HG02884 (cell line): ENCODE results near the gene MRPS2.

Source experiments
- ATAC-seq: cut with Tn5 transposase; IDR thresholded peaks from one replicate; pipeline ENCODE4 v1.9.1; 2021; ENCODE audit warnings: mild to moderate bottlenecking, moderate library complexity; ENCODE audit not compliant: unreplicated experiment

The MRPS2 gene

DNA sequence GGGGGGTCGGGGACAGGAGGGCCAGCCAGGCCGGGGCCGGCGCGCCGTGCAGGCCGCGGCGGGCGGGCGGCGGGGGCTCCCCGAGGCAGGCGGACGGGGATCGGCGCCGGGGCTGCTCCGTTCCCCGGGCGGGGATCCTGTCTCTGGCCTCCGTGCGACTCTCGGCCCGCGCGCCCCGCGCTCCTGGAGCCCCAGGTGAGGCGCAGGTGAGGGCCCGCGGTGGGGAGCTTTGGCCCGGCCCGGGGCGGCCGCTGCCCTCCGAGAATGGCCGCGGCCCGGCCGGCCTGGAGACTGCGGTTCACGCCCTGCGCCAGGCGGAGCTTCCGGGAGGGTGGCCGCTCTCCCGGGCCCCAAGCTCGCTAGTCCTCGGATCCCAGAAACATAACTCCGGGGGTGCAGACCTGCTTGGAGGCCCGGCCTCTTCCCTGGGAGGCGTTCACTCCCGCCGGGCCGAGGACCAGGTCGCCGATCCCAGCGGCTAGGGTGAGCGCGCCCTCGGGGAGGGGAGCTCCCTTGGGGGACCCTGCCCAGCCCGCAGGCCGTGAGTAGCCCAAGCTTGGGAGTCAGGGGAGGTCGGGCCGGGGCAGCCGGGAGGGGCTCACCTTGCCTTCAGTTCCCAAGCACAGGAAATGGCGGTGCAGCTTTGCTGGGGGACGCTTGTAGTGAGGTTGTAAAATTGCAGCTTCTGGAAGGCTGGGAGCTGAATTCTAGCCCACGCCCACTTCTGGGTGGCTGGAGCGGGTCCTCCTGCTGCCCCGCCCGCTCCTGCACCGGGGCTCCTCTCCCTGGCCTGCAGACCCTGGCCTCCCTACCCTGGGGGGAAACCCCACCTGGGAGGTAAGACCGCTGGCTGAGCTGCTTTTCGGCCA, 20.2 kb upstream of the MRPS2 start:
- ATAC-seq: no peak

DNA sequence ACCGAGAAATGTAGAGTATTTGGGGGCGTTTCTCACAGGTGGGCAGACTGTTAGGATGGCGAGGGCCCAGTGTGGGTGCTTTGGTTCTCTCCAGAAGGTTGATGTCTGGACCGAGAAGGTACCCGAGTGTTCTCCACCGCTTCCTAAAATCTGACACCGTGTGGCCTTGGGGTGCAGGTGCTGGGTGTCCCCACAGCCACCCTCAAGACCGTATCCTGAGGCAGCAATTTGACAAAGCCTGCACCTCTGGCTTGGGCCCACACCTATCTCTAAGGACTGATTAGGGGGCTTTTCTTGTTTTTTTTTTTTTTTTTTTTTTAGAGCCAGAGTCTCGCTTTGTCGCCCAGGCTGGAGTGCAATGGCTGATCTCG, 19.6 kb upstream of the MRPS2 start:
- no peak for ATAC-seq

DNA sequence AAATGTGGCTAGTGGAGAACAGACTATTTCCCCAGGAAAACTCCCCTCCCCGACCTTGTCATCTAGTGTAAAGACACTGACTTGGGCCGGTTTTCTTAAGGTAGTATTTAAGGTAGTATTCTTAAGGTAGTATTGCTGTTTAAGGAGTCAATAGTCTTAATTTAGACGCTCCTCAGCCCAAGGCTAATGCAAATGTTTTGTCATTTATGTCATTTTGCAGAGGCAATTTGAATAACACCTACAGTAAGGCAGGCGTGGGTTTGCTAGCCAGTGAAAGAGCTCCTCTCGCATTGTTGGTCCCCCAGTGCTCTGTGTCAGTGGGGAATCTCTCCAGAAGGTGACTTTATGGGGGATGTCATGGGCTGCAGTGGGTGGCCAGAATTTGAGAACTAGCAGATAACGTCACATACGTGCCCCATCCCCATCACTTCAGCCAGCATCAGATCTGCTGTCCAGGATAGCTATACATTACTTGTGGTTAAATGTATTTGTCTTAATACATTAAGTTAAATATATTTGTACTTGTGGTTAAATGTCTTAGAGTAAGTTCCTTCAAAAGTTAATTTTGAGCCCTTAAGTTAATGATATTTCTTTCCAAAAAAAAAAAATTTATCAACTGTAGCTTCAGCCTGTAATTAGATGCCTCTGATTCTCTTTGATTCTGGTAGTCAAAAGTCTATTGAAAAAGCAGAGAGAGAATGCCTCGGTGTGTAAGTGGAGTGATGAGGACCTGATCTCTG, 18.3 kb upstream of the MRPS2 start:
- ATAC-seq: no peak

DNA sequence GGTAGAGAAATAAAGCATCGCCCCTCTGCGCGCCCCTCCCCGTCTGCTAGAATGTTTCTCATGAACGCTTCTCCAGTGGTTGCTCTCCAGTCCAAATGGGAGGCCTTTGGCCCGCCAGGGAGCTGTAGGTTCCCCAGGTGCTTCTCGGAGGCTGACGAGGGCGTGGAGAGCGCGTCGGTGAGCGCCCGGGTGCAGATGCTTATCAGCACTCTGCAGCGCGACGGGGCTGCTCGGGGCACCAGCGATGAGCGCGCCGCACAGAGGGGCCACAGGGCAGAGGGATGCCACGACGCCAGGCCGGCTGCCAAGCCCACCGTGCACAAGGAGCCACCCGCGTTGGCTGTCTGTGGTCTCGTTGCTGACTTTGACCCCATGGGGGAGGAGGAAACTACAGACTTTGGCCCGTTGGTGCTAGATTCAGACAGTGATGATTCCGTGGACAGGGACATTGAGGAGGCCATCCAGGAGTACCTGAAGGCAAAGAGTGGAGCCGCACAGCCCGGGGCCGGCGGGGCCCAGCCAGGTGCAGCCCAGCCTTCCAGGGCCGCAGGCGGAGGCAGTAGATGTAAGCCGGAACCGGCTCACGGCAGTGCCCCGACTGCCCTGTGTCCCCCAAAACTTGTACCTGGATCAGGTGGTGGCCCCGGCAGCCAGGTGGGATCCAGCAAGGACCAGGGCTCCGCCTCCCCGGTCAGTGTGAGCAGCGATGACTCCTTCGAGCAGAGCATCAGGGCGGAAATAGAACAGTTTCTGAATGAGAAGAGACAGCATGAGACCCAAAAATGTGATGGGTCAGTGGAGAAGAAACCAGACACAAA, 15.8 kb upstream of the MRPS2 start:
- no peak for ATAC-seq

DNA sequence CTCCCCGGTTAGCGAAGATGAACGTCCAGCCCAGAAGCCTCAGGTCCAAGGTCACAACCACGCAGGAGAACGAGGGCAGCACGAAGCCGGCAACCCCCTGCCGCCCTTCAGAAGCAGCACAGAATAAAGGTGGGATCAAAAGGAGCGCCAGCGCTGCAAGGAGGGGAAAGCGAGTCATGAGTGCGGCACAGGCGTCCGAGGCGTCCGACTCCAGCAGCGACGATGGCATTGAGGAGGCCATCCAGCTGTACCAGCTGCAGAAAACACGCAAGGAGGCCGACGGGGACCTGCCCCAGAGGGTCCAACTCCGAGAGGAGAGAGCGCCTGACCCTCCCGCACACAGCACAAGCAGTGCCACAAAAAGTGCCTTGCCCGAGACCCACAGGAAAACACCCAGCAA, 15.1 kb upstream of the MRPS2 start:
- no peak for ATAC-seq

DNA sequence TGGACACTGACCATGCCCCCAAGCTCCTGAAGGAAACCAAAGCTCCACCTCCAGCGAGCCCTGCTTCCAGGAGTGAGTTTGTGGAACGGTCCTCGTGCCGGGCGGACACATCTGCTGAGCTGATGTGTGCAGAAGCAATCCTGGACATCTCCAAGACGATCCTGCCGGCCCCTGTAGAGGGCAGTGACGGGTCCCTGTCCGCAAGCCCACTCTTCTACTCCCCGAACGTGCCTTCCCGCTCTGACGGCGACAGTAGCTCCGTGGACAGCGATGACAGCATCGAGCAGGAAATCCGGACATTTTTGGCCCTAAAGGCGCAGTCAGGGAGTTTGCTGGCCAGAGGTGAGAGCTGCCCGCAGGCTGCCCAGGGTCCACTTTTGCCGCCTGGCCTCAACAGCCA, 14.7 kb upstream of the MRPS2 start:
- ATAC-seq: no peak

DNA sequence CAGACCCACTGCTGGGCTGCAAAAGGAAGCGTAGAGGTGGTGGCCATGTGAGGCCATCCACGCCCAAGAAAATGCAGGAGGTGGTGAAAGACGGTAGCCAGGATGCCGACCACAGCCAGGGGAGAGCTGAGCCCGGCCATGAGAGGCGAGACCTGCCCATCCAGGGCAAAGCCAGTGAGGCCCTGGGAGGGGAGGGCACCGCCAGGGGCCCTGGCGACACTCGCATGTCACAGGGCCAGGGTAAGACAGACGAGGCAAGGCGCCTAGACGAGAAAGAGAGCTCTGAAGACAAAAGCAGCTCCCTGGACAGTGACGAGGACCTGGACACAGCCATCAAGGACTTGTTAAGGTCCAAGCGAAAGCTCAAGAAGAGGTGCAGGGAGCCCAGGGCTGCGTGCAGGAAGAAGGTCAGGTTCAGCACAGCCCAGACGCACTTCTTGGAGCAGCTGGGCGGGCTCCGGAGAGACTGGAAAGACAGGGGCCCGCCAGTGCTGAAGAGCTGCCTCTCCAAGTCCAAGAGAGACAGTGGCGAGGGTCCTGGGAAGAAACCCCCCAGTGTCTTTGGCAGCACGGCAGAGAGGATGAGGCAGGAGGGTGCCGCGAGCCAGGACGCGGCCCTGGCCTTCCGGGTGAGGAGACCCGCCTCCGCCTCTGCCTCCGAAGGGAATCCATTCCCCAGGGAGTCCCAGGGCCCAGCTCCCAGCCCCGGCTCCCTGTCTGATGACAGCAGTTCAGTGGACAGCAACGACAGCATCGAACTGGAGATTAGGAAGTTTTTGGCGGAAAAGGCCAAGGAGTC, 14.0 kb upstream of the MRPS2 start:
- no peak for ATAC-seq

DNA sequence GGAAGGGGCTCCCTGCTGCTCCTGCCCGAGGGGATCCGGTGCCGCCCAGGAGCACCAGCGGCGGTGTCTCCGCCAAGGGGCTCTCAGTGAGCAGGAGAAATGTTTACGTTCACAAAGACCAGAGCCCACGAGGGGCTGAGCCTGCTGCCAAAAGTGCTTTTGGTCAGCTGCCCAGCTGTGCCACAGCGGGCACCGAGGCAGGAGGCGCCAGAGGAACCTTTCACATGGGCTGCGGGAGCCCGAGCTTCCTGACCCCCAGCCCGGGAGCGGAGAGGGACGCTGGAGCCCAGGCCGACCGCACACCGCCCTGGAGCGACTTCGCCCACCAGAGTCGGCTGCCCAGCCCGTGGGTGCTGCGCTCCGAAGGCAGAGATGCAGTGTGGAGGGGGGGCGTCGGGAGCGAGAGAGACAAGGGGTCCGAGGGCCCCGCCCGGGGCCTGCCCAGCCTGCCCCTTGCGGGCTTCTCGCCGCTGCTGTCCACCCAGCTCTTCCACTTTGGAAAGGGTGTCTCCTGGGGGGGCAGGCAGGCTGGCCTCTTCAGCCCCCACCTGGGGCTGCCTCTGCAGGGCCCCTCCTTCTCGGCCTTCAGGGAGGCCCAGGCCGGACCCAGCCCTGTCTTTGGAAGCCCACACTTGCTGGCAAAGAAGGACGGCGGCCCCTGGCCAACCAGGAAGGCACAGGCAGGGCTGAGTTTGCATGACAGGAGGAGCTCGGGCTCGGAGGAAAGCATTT, 13.0 kb upstream of the MRPS2 start:
- no peak for ATAC-seq

DNA sequence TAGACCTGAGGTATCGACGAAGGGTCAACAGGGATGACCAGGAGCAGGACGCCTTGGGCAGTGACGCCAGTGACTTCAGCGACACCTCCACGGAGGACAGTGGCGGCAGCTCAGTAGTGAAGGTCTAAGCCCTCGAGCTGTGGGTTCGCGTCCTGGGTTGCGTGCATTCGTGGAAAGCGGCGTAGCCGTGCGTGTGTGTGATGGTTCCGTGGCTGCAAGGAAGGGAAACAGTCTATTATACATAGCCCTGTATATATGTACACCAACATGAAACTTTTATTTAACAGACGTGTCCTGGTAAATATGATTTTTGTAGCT, 12.5 kb upstream of the MRPS2 start:
- ATAC-seq: no peak

DNA sequence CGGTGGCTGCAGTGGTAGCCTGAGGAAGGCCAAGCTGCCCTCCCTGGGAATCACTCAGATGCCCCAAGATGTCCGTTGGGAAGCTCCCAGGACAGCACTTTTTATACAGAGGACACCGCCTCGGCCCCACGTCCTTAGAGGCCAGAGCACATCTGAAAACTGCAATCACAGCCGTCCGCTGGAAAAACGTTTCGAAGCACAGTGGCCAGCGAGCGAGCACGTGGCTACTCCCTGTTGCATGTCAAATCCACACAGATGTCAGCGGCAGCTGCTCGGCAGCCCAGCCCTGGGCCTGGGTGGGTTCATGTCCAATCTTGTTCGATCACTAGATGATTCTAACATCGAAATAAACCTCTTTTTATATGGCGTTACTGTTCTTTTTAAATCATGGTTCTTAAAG, 12.0 kb upstream of the MRPS2 start:
- no peak for ATAC-seq

DNA sequence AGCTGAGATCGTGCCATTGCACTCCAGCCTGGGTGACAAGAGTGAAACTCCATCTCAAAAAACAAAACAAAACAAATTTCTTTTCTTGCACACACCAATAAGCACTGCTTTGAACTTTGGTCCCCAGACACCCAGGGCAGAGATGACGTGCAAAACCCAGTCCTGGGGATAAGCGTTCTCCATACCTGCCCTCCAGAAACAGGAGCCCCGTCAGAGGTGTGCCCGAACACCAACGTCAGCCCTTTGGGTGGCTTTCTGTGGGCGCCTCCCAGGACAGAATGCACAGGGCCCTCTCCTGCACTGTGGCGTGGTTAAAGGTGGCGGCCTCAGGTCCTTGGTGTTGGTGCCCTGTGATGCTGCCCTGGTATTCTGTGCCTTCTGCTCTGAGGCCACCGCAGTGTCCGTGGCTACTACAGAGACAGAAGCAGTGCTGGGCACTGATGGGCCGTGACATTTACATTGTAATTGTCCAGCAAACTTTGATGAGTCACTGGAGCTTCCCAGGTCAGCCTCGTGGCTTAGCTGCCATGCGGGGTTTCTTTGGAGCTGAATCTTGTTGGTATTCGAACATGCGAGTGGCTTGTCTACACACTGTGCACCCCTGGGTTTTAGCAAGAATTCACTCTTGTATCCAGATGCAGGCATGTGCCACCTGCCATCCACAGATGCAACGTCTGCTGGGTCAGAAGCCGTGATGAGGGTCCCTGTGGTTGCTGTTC, 11.1 kb upstream of the MRPS2 start:
- ATAC-seq: no peak

DNA sequence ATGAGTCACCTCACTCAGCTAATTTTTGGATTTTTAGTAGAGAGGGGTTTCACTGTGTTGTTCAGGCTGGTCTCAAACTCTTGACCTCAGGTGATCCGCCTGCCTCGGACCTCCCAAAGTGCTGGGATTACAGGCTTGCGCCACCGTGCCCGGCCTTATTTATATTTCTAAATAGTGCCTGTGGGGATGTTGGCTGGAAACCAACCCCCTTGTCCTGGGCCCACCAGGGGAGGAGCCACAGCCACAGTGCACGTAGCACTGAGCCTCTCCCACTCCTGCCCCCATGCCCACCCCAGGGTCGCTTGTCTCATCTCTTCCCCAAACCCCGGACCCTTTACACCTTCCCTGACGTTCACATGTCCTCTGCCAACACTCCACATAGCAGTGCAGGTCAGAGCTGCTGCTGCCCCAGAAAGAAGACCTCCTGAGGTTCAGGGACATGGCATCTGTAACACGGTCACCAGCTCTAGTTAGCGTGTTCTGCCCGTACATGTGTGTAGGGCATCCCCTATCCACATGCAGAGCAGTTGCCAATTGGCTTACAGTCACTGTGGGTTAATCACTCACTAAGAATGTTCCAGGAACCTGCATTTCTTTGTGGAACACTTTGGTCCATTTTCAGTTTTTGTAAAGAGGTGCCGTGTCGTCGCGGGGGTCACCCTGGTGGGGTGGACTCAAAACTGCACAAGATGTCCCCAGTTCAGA, 10.2 kb upstream of the MRPS2 start:
- ATAC-seq: no peak

DNA sequence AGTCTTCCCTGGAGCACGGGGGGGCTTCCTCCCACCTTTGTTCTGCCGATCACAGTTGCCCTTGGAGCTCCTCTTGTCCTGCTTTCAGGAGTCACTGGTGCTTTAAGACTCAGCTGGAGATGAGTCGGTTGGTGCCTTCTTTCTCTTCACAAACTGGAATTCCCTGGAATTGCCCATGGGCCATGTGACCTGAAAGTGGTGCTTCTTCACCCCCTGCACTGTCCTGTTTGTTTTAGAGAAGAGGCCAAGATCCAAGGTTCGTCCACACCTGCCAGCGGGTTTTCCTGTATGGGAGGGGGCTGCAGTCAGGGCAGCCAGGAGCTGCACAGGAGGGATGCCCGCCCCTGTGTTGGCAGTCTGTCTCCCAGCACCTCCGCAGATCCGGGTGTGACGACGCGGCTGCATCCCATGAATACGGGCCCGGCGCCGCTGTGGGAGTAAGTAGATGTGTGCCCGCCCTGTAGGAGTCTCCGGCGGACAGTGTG, 9.5 kb upstream of the MRPS2 start:
- no peak for ATAC-seq

DNA sequence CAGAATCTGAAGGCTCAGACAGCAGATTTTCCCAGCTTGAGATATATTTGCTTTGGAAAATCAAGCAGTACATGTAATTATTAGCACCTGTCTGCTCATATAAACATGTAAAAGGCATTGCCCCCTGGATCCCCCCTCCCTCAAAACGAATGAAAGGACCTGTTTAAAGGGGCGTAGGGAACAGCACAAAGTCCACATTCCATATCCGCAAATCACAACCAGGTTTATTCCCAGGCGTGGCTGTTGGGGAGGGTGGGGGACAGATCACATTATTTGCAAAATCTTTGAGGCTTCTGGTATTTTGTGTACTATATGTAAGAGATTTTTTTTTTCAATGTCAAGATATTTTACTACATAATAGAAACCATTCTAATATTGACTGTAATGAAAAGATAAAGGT, 8.7 kb upstream of the MRPS2 start:
- no peak for ATAC-seq

DNA sequence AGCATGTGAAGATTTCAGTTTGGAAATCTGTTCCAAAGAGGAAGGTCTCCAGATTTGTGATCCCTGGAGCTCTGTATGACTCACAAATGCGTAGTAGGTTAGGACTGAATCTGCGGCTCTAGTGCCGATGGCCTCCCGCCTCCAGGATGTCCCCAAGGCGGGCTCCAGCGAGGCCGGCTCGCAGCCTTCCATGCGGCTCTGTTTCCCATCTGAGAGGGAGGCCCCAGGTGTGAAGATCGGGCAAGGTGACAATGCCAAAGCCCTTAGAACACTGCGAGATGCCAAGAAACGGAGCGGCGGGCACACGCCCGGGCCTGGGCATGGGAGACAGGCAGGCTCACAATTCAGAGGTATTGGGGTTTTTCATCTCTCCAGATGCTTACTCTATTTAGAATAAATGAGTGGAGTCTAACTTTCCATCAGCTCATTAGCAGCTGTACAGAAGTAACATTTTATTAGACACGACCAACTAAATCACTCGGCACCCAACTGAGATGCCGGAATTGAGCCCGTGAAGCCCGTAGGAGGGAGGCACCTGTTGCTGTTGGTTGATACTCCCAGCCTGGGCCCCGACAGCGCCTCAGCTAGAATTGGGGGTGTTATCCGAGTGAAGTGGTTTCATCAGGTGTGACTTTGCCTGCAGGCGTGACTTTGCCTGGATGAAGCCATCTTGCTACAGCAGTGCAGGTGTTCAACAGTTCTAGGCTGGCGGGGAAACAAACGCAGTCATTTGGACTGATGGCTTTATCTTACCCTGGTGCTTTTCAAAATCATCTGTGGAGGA, 7.4 kb upstream of the MRPS2 start:
- no peak for ATAC-seq

DNA sequence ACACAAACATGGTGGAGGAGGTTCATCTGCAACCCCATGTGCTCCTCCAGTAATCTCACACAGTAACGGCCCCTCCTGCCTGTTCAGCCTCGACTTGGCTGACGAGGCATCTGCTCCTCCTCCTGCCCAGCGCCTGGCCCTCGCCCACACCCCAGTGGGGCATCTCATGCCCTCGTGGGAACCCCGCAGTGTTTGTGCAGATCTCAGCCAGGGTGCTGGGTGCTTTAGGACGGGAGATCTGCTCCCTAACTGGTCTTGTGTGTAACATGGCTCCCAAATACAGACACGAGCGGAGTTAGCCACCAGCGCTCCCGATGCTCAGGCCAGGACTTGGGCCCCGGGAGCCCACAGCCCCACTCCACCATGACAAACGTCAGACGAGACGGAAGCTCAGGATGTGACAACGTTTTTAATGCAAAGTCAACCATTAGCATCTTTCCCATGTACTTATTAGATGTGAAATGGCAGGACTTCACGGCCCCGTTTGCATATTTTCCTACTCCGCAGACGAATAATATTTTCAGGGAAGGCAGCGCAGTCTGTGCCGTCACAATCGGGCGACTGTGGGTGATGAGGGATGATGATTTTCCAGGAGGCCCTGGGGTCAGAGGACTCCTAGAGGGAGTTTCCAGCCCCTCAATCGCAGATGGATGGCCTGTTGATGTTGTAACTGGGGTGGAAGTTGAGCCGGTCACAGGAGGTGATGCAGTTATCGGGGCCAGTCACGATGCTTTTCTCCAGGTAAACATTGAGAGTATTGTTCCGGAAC, 5.5 kb upstream of the MRPS2 start:
- ATAC-seq: no peak

DNA sequence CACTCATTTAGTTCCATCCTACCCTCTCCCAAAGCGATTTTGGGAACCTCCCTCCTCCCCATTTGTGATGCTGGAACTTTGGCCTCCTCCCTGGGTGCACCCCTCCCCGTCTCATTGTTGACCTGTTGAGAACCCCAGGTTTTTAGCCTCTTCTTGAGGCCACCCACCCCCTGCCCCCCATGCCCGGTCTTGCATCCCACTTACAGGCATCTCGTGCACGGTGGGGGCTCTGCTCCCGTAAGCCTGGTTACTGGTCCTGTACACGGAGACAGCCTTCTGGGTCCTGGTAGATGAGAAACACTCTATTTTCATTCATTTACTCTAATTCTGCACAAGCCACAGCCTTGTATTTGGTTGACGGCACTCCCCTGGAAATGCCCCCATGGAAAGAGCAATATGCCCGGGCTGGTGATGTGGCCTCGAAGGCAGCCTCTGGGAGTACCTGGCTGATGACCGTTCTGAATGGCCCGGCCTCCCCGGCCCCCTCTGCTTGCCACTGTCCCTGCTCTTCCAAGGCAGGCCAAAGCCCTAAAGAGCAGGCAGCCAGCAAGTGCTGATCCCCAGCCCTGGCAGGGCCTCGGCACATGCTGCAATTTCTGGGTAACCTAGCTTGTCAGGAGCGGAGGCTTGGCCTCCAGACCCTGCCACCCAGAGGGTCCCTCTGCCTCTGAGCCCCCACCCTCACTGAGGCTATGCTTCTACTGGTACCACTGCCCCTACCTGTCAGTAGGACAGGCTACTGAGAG, 1.9 kb upstream of the MRPS2 start:
- no peak for ATAC-seq
